ENCODE data around the gene RMC1.

GRCh38 chr18:23519734-23520133 lies 16.4 kb downstream of the RMC1 start:
- TF ChIP-seq EZH2 (IDR thresholded peaks at IDR 0.05) (no peak), ZNF274 (IDR thresholded peaks at IDR 0.05; ENCODE audit: low read depth, low read length) (no peak), POLR2AphosphoS5 (IDR thresholded peaks at IDR 0.05; ENCODE audit: low read depth, low read length) (no peak)
- TF ChIP-seq, protein P1, sequence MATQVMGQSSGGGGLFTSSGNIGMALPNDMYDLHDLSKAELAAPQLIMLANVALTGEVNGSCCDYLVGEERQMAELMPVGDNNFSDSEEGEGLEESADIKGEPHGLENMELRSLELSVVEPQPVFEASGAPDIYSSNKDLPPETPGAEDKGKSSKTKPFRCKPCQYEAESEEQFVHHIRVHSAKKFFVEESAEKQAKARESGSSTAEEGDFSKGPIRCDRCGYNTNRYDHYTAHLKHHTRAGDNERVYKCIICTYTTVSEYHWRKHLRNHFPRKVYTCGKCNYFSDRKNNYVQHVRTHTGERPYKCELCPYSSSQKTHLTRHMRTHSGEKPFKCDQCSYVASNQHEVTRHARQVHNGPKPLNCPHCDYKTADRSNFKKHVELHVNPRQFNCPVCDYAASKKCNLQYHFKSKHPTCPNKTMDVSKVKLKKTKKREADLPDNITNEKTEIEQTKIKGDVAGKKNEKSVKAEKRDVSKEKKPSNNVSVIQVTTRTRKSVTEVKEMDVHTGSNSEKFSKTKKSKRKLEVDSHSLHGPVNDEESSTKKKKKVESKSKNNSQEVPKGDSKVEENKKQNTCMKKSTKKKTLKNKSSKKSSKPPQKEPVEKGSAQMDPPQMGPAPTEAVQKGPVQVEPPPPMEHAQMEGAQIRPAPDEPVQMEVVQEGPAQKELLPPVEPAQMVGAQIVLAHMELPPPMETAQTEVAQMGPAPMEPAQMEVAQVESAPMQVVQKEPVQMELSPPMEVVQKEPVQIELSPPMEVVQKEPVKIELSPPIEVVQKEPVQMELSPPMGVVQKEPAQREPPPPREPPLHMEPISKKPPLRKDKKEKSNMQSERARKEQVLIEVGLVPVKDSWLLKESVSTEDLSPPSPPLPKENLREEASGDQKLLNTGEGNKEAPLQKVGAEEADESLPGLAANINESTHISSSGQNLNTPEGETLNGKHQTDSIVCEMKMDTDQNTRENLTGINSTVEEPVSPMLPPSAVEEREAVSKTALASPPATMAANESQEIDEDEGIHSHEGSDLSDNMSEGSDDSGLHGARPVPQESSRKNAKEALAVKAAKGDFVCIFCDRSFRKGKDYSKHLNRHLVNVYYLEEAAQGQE (IDR thresholded peaks at IDR 0.05; ENCODE audit: low read depth), result no peak
- TF ChIP-seq, protein P2, sequence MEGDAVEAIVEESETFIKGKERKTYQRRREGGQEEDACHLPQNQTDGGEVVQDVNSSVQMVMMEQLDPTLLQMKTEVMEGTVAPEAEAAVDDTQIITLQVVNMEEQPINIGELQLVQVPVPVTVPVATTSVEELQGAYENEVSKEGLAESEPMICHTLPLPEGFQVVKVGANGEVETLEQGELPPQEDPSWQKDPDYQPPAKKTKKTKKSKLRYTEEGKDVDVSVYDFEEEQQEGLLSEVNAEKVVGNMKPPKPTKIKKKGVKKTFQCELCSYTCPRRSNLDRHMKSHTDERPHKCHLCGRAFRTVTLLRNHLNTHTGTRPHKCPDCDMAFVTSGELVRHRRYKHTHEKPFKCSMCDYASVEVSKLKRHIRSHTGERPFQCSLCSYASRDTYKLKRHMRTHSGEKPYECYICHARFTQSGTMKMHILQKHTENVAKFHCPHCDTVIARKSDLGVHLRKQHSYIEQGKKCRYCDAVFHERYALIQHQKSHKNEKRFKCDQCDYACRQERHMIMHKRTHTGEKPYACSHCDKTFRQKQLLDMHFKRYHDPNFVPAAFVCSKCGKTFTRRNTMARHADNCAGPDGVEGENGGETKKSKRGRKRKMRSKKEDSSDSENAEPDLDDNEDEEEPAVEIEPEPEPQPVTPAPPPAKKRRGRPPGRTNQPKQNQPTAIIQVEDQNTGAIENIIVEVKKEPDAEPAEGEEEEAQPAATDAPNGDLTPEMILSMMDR (IDR thresholded peaks at IDR 0.05 in 2 of 3, conservative IDR thresholded peaks at IDR 0.05 in 1 of 3; ENCODE audit: borderline replicate concordance in 1 of 3, insufficient read depth in 1 of 3, low read depth in 2 of 3, low read length in 2 of 3), result no peak

Data from HCT116 (cell line).